ENCODE results near the gene SETD2.

- TF ChIP-seq CTCF (IDR thresholded peaks at IDR 0.05) (no peak), EZH2 (IDR thresholded peaks at IDR 0.05; ENCODE audit: borderline replicate concordance, insufficient read depth, low read depth, low read length, poor library complexity, severe bottlenecking) (no peak)
These were observed 152.5 kb downstream of the SETD2 start for GRCh38 chr3:47011371-47011770.

Measured in B cell (primary cell).